GM21529 (cell line): Measurements from ENCODE around the gene ITSN2.
A peak's percentile ranks its signal among the peaks of the same experiment; 100 is the strongest.
"Not testable (repeated sequence)": the region's sequence is repeated elsewhere in the genome, so short reads cannot be mapped to it uniquely, and the experiment has no call there.

ENCODE experiments used
- ATAC-seq: cut with Tn5 transposase; IDR thresholded peaks from one replicate; pipeline ENCODE4 v1.9.1; 2021; ENCODE audit not compliant: unreplicated experiment

Gene ITSN2

DNA sequence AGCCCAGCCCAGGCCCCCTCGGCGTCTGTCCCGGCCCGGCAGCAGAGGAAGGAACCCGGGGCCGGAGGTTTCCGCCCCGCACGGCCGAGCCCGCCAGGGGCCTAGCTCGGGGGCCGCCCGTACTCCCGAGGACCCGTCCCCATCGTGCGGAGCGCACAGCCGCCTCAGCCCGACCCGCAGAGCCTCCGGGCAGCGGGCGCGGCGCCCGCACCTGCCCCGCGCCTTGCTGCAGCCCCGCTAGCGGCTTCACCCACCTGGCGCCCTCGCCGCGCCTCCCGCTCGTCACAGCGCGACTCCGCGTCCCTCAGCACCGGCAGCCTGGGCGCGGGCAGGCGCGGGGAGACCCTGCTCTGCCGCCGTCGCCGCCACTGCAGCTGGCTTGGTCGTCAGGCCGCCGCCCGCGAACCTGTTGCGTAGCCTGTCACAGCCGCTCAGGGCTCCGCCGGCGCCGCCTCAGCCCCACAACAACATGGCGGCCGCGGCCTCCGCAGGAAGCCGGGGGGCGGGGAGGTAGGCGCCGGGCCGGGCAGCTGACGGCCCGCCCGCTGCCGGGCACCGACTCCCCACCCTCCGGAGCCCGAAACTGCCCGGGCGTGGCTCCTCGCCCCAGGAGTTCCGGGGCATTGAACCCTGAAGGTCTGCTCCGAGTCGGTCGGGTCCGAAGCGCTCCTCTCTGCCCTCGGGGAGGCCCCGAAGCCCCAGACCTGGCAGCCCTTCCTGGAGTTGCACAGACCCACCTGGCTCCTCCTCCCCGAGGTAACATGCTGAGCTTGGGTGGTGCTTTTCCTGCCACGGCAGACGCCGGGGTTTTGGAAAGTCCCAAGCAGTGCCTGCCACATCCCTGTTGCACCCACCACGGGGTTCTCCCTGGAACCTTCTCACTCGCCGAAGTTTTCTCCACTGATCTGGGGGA lies at the start of gene ITSN2:
ITSN2 (minus strand) TSS at position 487 of the 913 bp plus-strand sequence. CDS start 32,454 bp downstream, outside the sequence.
- peak; percentile 75 for ATAC-seq

GRCh38 chr2:24409171-24409570 lies 48.8 kb upstream of the ITSN2 start:
- no peak for ATAC-seq

- ATAC-seq: not testable (repeated sequence)
Measured at GRCh38 chr2:24408704-24409103, 48.4 kb upstream of the ITSN2 start.

- no peak for ATAC-seq
Measured at GRCh38 chr2:24404491-24404921, 44.2 kb upstream of the ITSN2 start.

GRCh38 chr2:24403832-24404212 lies 43.5 kb upstream of the ITSN2 start:
- no peak for ATAC-seq

DNA sequence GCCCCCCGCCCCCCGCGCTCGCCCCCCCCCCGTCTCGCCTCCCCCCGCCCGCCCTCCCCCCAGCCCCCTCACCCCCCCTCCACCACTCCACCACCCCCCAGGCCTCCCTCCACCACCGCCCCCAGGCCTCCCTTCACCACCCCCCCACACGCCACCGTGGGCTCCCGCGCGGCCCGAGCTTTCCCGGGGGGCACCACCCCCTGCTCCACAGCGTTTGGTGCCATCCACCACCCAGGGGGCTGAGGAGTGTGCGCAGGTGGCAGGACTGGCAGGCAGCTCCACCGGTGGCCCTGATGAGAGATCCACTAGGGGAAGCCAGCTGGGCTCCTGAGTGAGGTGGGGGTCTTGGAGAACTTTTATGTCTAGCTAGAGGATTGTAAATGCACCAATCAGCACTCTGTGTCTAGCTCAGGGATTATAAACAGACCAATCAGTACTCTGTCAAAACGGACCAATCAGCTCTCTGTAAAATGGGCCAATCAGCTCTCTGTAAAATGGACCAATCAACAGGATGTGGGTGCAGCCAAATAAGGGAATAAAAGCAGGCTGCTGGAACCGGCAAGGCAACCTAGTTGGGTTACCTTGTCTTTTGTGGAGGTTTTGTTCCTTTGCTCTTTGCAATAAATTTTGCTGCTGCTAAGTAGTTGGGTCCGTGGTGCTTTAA lies 43.0 kb upstream of the ITSN2 start:
- no peak for ATAC-seq

DNA sequence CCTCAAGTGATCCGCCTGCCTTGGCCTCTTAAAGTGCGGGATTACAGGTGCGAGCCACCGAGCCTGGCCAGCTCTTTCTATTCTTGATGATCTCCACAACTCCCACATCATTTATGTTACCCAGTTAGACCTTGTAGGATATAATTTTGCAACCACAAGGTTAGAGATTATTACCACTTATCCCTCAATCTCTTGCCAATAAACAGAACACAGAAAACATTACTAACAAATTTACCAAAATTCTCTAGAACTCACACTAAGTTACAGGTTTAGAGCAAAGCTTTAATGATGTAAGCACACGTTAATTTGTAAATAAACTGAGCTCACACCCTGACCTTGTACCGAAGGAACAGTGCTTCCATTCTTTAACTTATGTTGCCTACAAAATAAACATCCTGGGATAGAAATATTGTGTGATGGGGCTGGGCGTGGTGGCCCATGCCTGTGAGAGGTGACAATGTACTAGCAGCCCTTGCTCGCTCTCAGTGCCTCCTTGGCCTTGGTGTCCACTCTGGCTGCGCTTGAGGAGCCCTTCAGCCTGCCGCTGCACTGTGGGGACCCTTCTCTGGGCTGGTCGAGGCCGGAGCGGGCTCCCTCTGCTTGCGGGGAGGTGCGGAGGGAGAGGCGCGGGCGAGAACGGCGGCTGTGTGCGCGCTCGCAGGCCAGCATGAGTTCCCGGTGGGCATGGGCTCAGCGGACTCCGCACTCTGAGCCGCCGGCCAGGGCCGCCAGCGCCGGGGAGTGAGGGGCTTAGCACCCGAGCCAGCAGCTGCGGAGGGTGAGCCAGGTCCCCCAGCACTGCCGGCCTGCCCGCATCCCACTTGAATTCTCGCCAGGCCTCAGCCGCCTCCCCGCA lies 42.1 kb upstream of the ITSN2 start:
- ATAC-seq: no peak

- ATAC-seq: no peak
Measured at GRCh38 chr2:24400207-24400907, 40.0 kb upstream of the ITSN2 start.

DNA sequence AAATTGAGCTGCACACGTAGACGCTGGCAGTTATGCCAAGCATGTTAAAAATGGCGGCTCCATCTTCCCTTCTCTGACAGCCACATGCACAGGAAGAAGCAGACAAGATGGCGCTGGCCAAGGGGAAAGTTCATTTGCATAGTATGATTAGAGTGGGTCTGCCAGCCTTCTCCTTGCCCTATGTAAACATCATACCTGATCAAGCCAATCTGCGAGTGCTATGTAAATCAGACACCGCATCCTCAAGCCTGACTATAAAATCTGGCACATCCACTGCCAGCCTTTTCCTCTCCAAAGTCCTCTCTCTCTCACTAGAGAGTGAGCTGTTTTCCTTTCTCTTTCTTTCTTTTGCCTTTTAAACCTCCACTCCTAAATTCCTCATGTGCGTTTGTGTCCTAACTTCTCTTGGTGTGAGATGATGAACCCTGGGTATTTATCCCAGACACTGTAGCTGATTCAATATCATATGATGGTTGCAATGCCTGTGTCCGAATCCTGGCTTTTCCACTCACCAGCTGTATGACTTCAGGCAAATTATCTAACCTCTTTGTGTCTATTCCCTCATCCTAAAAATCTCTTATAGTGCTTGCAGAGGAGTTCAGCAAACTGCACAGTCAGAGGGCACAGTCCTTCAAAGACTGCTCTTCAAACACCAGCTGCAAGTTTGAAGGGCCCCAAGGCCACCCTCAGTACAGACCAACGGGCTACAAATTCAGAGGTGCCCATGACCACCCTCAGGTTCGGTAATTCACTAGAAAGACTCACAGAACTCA lies 39.3 kb upstream of the ITSN2 start:
- no peak for ATAC-seq

GRCh38 chr2:24394998-24395397 lies 34.7 kb upstream of the ITSN2 start:
- no peak for ATAC-seq

DNA sequence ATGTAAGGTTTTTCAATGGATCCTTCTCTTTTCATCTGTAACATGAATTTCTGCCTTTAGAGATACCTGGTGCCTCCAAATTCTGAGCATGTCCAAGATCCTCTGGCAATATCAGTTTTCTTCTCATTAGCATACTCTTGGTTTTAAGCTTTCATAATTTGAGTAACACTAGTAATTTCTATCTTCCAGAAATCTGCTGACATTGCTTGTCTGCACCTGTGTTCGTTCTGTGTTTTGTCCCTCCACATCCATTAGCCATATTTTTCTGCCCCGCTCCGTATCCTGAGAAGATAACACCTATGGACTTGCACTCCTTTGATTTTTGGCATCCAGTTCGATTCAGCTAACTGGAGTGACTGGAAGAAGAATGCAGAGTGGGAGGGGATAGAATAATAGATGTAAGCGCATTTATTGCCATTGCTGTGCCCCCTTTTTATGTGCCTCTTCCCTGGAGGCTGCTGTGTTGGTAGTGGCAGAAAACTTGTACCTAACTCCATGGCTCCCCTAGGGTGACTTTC lies 32.3 kb upstream of the ITSN2 start:
- no peak for ATAC-seq

GRCh38 chr2:24385366-24385765 lies 25.0 kb upstream of the ITSN2 start:
- ATAC-seq: no peak

DNA sequence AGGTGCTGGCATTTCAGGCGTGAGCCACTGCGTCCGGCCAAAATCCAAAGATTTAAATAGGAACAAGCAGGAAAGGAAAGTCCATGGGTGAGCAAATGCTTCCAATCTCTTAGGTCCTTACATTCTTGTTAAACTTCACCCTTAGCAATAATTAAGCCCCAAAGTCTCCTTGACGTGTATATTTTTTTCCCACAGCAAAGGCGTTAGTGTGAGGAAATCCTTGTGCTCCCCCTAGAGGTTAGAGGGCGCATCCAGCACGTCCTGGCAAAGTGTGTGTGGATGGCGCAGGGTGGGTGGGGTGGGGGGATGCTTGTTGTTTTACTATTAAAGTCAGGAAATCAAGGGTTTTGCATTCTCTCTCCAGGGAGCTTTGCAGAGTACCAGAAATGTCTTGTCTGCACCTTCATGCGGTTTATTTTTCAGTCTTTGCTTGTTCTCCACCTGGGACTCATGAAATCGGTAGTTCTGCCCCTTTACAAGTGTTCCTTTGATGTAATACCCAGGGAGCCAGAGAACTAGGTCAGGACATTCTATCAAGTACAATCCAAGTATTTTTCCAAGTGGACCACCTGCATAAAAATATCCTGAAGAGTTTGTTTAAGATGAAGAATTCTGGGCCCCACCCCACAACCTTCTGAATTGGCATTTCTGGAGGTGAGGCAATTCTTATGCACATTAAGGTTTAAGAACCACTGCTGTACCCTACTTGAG lies 22.2 kb upstream of the ITSN2 start:
- peak; percentile 73 for ATAC-seq

DNA sequence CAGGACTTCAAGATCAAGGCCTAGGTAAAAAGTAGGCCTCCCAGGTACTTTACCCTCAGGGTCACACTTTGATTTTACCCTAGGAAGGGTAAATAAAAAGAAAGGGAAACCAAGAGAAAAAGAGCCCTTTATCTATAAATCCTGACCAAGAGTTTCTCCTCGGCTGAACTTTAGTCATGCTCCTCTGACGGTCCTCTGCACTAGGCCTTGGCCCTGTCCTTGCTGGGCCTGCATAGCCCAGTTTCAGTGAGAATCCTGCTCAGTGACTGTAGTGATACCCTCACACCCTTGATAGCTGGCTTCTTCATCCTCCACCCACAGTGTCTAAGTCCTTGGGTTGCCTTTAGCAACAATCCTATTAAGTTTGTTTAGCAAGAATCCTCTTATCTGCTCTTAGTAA lies 20.5 kb upstream of the ITSN2 start:
- ATAC-seq: no peak

- no peak for ATAC-seq
Measured at GRCh38 chr2:24375349-24376087, 15.2 kb upstream of the ITSN2 start.

DNA sequence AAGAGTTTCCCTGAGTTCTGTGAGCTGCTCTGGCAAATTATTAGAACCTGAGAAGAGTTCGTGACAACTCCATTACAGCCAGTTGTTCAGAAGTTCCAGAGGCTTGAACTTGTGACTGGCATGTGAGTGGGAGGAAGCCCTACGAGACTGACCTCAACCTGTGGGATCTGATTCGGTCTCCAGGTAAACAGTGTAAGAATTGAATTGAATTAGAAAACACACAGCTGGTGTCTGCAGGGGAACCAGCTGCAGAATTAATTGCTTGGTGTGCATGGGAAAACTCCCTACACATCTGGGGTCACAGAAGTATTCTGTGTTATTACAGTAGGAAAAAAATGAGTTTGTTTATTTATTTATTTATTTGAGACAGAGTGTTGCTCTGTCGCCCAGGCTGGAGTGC lies 14.0 kb upstream of the ITSN2 start:
- no peak for ATAC-seq

GRCh38 chr2:24372033-24372432 lies 11.7 kb upstream of the ITSN2 start:
- no peak for ATAC-seq

DNA sequence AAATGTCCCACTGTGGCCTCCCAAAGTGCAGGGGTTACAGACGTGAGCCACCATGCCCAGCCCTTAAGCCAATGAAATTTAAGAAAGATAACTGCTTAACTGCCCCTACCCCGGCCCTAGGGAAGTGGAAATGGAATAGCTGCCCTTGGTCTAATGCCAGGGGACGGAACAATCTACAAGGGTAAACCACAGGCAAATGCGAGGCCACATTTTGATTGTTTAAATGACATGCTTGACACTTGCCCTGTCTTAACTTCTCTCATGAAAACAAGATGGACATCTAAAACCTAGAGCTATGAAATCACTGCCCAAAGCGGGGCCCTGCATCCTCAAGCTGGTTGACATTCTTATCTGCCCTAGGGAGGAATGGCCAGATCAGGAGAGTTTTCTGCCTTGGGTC lies 5.5 kb upstream of the ITSN2 start:
- ATAC-seq: no peak
